Measurements from ENCODE around the gene MMP7.

- TF ChIP-seq TCF12 (IDR thresholded peaks at IDR 0.05; ENCODE audit: low read depth) = no peak
- no peak for TF ChIP-seq EP300 (IDR thresholded peaks at IDR 0.05; ENCODE audit: borderline replicate concordance)
- TF ChIP-seq REST (IDR thresholded peaks at IDR 0.05; ENCODE audit: low read depth) = no peak
These were observed 43.3 kb downstream of the MMP7 start for GRCh38 chr11:102487214-102487613.

Measured in Ishikawa (cell line).